Karpas-422 (cell line): ENCODE data around the gene TMEM171. TPM values are rescaled to one million over a fixed set of nuclear protein-coding genes. Genes with fewer than 3 reads are reported as not detected.

ENCODE experiments used
- DNase-seq: peaks from one replicate; pipeline ENCODE4 v3.0.0-alpha.2; 2015
- H2AFZ ChIP-seq: fragments of 200-600 bp; sonication (generic); 2 replicates; pipeline ENCODE4 v1.6.1; 2014; ENCODE audit warnings: antibody characterized with exemption, low read length, mixed read lengths
- H3K27ac ChIP-seq: fragments of 200-600 bp; sonication (generic); 2 replicates; pipeline ENCODE4 v1.5.1; 2014; ENCODE audit warnings: mild to moderate bottlenecking, low read length, moderate library complexity
- H3K27me3 ChIP-seq: fragments of 200-600 bp; sonication (generic); 2 replicates; pipeline ENCODE4 v1.6.1; 2014; ENCODE audit warnings: low read length, mixed read lengths
- H3K36me3 ChIP-seq: fragments of 200-600 bp; sonication (generic); 2 replicates; pipeline ENCODE4 v1.6.1; 2014; ENCODE audit warnings: low read length, mixed read lengths; ENCODE audit not compliant: insufficient read depth
- H3K4me1 ChIP-seq: fragments of 200-600 bp; sonication (generic); 2 replicates; pipeline ENCODE4 v1.6.1; 2014; ENCODE audit warnings: mild to moderate bottlenecking, low read length, mixed read lengths
- H3K4me2 ChIP-seq: fragments of 200-600 bp; sonication (generic); 2 replicates; pipeline ENCODE4 v1.6.1; 2014; ENCODE audit warnings: low read length, low read depth, mild to moderate bottlenecking; ENCODE audit not compliant: poor library complexity, severe bottlenecking
- H3K4me3 ChIP-seq: fragments of 200-600 bp; sonication (generic); 2 replicates; pipeline ENCODE4 v1.5.1; 2014; ENCODE audit warnings: mild to moderate bottlenecking, antibody characterized with exemption, low read length, mixed read lengths
- H3K79me2 ChIP-seq: fragments of 200-600 bp; sonication (generic); 2 replicates; pipeline ENCODE4 v1.6.1; 2014; ENCODE audit warnings: mild to moderate bottlenecking, low read length, mixed read lengths
- H3K9ac ChIP-seq: fragments of 200-600 bp; sonication (generic); 2 replicates; pipeline ENCODE4 v1.6.0; 2014; ENCODE audit warnings: low read length
- H3K9me2 ChIP-seq: fragments of 200-600 bp; sonication (generic), shearing (Covaris generic); replicated peaks from 2 replicates; pipeline ENCODE4 v1.6.0; 2014; ENCODE audit warnings: mild to moderate bottlenecking, low read length, moderate library complexity; ENCODE audit not compliant: insufficient read depth
- H3K9me3 ChIP-seq: fragments of 300-700, 200-600 bp; sonication (generic); 2 replicates; pipeline ENCODE4 v1.6.1; 2014; ENCODE audit warnings: low read length, mixed read lengths
- H4K20me1 ChIP-seq: fragments of 200-600 bp; sonication (generic); 2 replicates; pipeline ENCODE4 v1.6.1; 2014; ENCODE audit warnings: mild to moderate bottlenecking, antibody characterized with exemption, low read length, low read depth; ENCODE audit not compliant: insufficient read depth
- total RNA-seq: library from RNA; depleted of rRNA; stranded (reverse); fragments of >200 nt; shearing (Covaris generic); gene quantifications from 2 replicates; pipeline ENCODE4 v1.2.3, GENCODE V29; 2014; ENCODE audit warnings: low replicate concordance

Gene TMEM171
- total RNA-seq, 1 experiment from 2014 or later: not detected

GRCh38 chr5:73115399-73116051 is 4.8 kb upstream of the TMEM171 start:
- H3K27ac ChIP-seq: no peak overlapping the region
- DNase-seq: no peak
- no peaks in the 10 kb centered on the region for H3K4me1 ChIP-seq
- no peak overlapping the region for H3K4me3 ChIP-seq
- H3K4me2 ChIP-seq: no peak overlapping the region
- H4K20me1 ChIP-seq: no peaks in the 10 kb centered on the region
- H3K79me2 ChIP-seq: no peaks in the 10 kb centered on the region
- no peak overlapping the region for H2AFZ ChIP-seq
- H3K36me3 ChIP-seq: no peaks in the 10 kb centered on the region
- no peak overlapping the region for H3K9ac ChIP-seq
- no peaks in the 10 kb centered on the region for H3K9me2 ChIP-seq
- H3K27me3 ChIP-seq: no peaks in the 10 kb centered on the region
- no peaks in the 10 kb centered on the region for H3K9me3 ChIP-seq

GRCh38 chr5:73116506-73116905 is 3.9 kb upstream of the TMEM171 start:
- no peak overlapping the region for H3K27ac ChIP-seq
- no peaks in the 10 kb centered on the region for H3K9me3 ChIP-seq
- H4K20me1 ChIP-seq: no peaks in the 10 kb centered on the region
- H3K4me3 ChIP-seq: no peak overlapping the region
- H3K4me1 ChIP-seq: no peaks in the 10 kb centered on the region
- no peaks in the 10 kb centered on the region for H3K36me3 ChIP-seq
- H3K4me2 ChIP-seq: no peak overlapping the region
- DNase-seq: no peak
- H2AFZ ChIP-seq: no peak overlapping the region
- H3K79me2 ChIP-seq: no peaks in the 10 kb centered on the region
- H3K9ac ChIP-seq: no peak overlapping the region
- no peaks in the 10 kb centered on the region for H3K9me2 ChIP-seq
- no peaks in the 10 kb centered on the region for H3K27me3 ChIP-seq

GRCh38 chr5:73117088-73117740 is 3.2 kb upstream of the TMEM171 start:
- Histone ChIP-seq H2AFZ (no peak overlapping the region), H3K4me2 (no peak overlapping the region), H3K36me3 (no peaks in the 10 kb centered on the region), H3K27ac (no peak overlapping the region), H3K9me3 (no peaks in the 10 kb centered on the region), H3K27me3 (no peaks in the 10 kb centered on the region), H3K4me3 (no peak overlapping the region), H3K79me2 (no peaks in the 10 kb centered on the region), H3K4me1 (no peaks in the 10 kb centered on the region), H3K9me2 (no peaks in the 10 kb centered on the region), H4K20me1 (no peaks in the 10 kb centered on the region), H3K9ac (no peak overlapping the region)
- DNase-seq: no peak

DNA sequence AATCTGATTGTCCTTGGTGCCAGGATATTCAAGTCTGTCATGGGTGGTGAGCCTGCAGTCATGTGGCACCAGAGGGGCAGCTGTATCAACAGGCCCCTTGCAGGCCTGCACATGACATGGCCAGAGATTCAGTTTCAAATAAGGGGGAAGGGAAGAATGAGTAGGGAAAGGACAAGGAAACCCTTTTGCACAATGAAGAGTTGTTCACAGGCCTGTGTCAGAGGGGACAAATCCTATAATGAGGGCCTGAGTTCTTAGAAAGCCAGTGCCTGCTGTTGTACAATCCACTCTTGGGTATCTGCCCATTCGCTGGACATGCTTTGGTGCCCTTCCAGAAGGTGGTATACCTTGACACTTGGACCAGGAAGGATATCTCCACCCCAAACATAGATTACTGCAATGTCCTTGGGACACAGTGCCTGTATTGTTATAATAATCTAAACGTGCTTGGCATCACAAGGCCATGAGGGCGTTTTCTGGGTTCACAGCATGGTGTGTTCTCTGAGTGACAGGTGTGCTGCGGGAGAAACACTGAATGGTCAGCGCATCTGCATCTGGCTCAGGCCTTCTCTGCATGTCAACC is 1.9 kb upstream of the TMEM171 start:
- Histone ChIP-seq H3K4me1 (no peaks in the 10 kb centered on the region), H3K4me2 (no peak overlapping the region), H2AFZ (no peak overlapping the region), H3K9me2 (no peaks in the 10 kb centered on the region), H3K9me3 (no peaks in the 10 kb centered on the region), H3K9ac (no peak overlapping the region), H3K4me3 (no peak overlapping the region), H3K27me3 (no peaks in the 10 kb centered on the region), H3K27ac (no peak overlapping the region), H3K36me3 (no peaks in the 10 kb centered on the region), H3K79me2 (no peaks in the 10 kb centered on the region), H4K20me1 (no peaks in the 10 kb centered on the region)
- no peak for DNase-seq

GRCh38 chr5:73119451-73120157 is 771 bp upstream of the TMEM171 start:
- H3K4me2 ChIP-seq: no peak overlapping the region
- no peaks in the 10 kb centered on the region for H3K36me3 ChIP-seq
- no peaks in the 10 kb centered on the region for H3K27me3 ChIP-seq
- H3K9me3 ChIP-seq: no peaks in the 10 kb centered on the region
- no peak overlapping the region for H2AFZ ChIP-seq
- H3K9ac ChIP-seq: no peak overlapping the region
- no peaks in the 10 kb centered on the region for H4K20me1 ChIP-seq
- H3K79me2 ChIP-seq: no peaks in the 10 kb centered on the region
- no peaks in the 10 kb centered on the region for H3K9me2 ChIP-seq
- H3K27ac ChIP-seq: no peak overlapping the region
- no peak for DNase-seq
- H3K4me3 ChIP-seq: no peak overlapping the region
- H3K4me1 ChIP-seq: no peaks in the 10 kb centered on the region

DNA sequence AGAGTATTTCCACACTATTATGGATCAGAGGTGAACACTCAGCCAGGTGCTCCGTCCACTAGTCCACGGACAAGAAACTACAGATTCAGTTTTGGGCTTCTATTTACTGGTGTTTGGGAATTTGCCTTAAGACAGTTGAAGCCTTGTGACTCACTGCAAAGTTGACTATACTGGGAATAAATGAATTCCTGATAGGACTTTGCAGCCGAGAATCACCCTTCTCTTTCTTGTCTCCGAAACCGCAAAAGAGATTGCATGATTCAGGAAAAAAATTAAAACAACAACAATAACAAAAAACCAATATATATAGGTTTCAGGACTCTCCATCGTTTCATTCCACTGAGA is 716 bp downstream of the TMEM171 start:
- no peaks in the 10 kb centered on the region for H4K20me1 ChIP-seq
- no peaks in the 10 kb centered on the region for H3K27me3 ChIP-seq
- no peaks in the 10 kb centered on the region for H3K9me2 ChIP-seq
- H2AFZ ChIP-seq: no peak overlapping the region
- no peaks in the 10 kb centered on the region for H3K79me2 ChIP-seq
- H3K36me3 ChIP-seq: no peaks in the 10 kb centered on the region
- no peak overlapping the region for H3K27ac ChIP-seq
- no peak overlapping the region for H3K4me3 ChIP-seq
- no peak overlapping the region for H3K4me2 ChIP-seq
- no peak overlapping the region for H3K9ac ChIP-seq
- no peaks in the 10 kb centered on the region for H3K9me3 ChIP-seq
- no peak for DNase-seq
- peaks cover 6% of the 10 kb centered on the region for H3K4me1 ChIP-seq

DNA sequence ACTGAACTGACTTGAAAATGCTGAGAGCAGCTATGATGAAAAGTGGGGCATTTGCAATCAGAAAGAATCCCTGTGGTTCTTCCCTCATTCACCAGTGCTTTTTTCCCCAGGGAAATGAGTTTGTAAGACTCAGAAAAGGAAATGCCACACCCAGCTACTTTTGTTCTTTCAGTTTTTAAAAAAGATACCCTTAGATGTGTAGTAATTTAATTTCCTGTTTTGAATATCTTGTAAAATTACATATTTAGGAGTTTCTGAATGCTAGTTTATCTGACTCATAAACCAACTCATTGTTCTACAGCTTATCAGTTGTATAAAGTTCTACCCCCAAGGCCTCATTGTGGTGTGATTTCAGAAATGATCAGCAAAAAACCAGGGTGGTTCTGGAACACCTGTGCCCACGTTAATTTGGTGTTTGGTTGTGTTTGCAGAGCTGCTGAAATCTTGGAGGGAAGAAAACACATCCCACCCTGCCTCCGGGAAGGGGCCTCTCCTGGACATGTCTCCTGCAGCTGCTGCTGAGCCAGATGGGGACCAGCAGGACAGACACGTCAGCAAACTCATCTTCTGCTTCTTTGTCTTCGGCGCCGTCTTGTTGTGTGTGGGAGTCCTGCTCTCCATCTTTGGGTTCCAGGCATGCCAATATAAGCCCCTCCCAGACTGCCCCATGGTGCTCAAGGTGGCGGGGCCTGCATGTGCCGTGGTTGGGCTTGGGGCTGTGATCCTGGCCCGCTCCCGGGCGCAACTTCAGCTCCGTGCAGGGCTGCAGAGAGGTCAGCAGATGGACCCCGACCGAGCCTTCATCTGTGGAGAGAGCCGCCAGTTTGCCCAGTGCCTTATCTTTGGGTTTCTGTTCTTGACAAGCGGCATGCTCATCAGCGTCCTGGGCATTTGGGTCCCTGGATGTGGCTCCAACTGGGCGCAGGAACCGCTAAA is 2.8 kb downstream of the TMEM171 start:
- Histone ChIP-seq H3K4me2 (no peak overlapping the region), H3K79me2 (no peaks in the 10 kb centered on the region), H2AFZ (no peak overlapping the region), H3K4me1 (peaks cover 16% of the 10 kb centered on the region), H3K36me3 (no peaks in the 10 kb centered on the region), H3K4me3 (no peak overlapping the region), H3K27me3 (no peaks in the 10 kb centered on the region), H3K9ac (no peak overlapping the region), H3K27ac (no peak overlapping the region), H3K9me3 (no peaks in the 10 kb centered on the region), H3K9me2 (no peaks in the 10 kb centered on the region), H4K20me1 (no peaks in the 10 kb centered on the region)
- no peak for DNase-seq
